Epithelial cell of proximal tubule (primary cell): ENCODE measurements around the gene CNPPD1. TPM values are rescaled to one million over a fixed set of nuclear protein-coding genes. Genes with fewer than 3 reads are reported as not detected.

Experiments
- DNase-seq: peaks from one replicate; pipeline ENCODE4 v3.0.0-alpha.2; 2011; ENCODE audit warnings: low read depth
- H3K4me3 ChIP-seq: 2 replicates; pipeline ENCODE4 v1.5.1; 2011; ENCODE audit warnings: low read depth, mild to moderate bottlenecking, low read length
- CTCF ChIP-seq: conservative IDR thresholded peaks from 2 replicates; pipeline ENCODE4 v1.5.1; 2012; ENCODE audit warnings: low read depth, mild to moderate bottlenecking, low read length
- total RNA-seq: library from RNA; depleted of rRNA; stranded (reverse); fragments of >200 nt; gene quantifications from 2 replicates; pipeline ENCODE4 v1.2.3, GENCODE V29; 2015

CNPPD1 gene
- total RNA-seq, 1 donor from 2014 or later = 51.0 TPM

DNA sequence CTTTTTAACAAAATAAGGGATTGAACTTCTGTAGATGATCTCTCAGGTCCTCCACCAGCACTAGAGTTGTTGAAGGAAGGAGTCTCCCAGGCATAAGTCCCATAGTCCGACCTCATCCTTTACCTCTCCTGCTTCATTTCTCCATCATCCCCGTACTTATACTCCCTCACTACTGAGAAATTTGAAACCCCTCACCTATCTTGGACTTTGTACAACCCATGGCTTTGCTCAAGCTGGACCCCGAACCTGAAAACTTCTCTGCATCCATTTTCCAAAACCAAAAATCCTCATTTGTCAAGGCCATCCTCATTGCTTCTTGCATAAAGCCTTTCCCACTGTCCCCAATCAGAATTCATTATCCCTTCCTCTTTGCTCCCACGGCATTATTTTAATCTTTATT, 15.6 kb downstream of the CNPPD1 start:
- TF ChIP-seq CTCF = no peak
- DNase-seq = no peak
- H3K4me3 ChIP-seq = peak overlapping the region; percentile 77

DNA sequence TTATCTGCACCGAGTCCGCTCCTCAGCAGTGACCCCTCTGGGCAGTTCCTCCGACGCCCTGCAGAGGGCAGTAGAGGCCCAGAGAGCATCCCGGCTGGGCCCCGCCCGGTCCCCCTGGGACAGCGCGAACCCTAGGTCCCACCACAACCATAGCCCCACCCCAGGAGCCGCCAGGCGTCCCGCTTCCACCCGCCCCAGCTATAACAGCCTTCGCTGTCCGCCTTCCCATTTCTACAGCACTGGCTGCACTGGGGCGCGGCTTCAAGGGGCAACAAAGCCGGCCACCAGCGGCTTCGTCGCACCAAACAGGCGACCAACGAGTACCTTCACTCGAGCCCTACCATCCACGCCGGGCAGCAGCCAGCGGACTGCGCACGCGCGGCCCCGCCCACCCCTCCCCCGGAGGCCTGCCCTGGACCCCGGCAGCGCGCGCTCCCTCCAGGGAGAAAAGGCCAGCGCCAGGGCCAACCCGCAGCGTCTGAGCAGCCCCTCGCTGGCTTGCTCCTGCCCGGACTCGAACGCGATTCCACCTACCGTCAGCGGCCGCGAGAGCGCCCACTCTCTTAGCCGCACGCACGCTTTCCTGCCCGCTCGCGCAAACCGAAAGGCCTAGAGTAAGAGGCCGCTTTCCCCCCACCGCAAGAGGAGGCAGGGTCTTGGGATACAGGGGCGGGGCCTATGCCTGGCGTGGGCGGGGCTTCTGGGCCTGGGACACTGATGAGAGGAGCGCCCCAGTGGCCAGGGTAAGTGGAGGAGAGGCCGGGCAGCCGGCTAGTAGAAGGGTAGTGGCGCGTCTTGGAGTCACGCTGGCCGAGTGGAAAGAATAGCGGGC, 16.3 kb downstream of the CNPPD1 start, which contains the start of gene NHEJ1:
Gene NHEJ1 (minus strand): TSS at position 630 of the 832 bp plus-strand sequence. CDS start 2,453 bp downstream, outside the sequence.
- TF ChIP-seq CTCF = peak; percentile 93
- H3K4me3 ChIP-seq = peak within 1 kb of the TSS; percentile 77
- no peak for DNase-seq

DNA sequence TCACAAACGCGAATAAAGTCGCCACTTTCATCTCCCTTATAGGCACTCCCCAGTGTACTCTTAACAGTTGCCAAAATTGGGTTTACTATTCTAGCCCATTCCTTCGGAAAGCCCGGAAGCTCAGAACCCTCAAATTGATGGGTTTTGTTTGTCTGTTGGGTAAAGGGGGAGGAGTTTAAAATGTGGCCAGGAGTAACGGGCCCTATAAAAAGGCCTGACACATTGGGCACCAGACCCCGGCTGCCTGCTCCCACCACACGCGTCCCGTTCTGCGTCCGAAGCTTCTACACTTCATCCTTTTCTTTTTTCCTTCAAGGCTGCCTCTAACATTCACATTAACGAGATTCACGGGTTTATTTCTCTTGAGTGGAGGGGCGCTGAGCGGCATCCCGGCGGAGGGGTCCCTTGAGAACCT, 16.9 kb downstream of the CNPPD1 start:
- peak overlapping the region; percentile 77 for H3K4me3 ChIP-seq
- no peak for DNase-seq
- no peak for TF ChIP-seq CTCF

DNA sequence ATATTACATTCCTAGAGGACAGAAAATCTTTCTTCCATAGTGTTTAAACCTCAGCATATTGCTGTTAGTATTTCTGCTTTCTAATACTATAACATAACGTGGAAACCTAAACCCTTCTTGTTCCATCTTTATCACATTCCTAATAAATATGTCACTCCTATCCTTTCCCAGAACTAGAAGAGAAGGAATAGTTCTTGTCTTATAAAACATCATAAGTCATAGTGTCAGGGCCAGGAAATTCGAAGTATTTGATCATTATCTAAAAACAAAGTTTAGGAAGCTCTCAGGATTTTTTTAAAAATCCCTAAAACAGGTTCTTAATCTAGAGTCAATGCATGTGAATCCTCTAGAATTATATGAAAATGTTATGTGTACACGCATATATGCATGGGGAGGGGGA, 18.1 kb downstream of the CNPPD1 start:
- no peak for TF ChIP-seq CTCF
- no peak overlapping the region for H3K4me3 ChIP-seq
- no peak for DNase-seq

- TF ChIP-seq CTCF = no peak
- H3K4me3 ChIP-seq = no peak overlapping the region
- DNase-seq = no peak
Measured at GRCh38 chr2:219158025-219158424, 18.7 kb downstream of the CNPPD1 start.

DNA sequence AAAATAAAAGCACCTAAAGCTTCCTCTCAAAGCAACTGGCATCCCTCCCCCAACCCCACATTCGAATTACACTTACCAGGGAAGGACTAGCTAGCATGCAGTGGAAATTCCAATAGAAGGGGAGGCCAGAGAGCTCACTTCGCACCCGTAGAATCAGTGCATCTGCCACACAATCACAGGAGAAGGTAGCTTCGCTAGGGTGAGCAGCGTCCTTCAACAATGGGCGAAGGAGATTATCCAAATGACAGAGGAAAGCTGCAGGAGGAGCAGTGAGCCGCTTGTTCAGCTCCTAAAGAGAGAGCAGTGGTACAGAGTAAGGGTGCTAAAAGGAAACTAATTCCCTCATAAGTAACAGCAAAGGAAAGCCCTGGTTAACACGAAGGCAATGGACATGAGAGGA, 19.3 kb downstream of the CNPPD1 start:
- DNase-seq = no peak
- no peak overlapping the region for H3K4me3 ChIP-seq

More for the DNA sequence above, 19.3 kb downstream of the CNPPD1 start:
- TF ChIP-seq CTCF = no peak
